Stimulated activated CD4-positive, alpha-beta T cell treated with anti-CD3 and anti-CD28 coated beads, TNF-alpha, amount 100 ng/mL, for 24 hours (primary cell): ENCODE measurements around the gene HIC1.

Source experiments
- DNase-seq, 3 experiments: peaks; one replicate each; pipeline ENCODE4 v3.0.0-alpha.2; 2020; ENCODE audit warnings: low read depth in 3 of 3

The HIC1 gene

GRCh38 chr17:2047590-2047989 is 7.3 kb upstream of the HIC1 start:
- no peak for DNase-seq

- no peak for DNase-seq
Observed at GRCh38 chr17:2048805-2049204, 6.1 kb upstream of the HIC1 start.

GRCh38 chr17:2049333-2050299 is 5.3 kb upstream of the HIC1 start:
- DNase-seq: peak; percentile 78 to 85 (median 81)

- peak in 1 of 3 experiments; percentile 71 for DNase-seq
Observed at GRCh38 chr17:2050300-2051060, 4.4 kb upstream of the HIC1 start.

GRCh38 chr17:2051061-2051932 is 3.6 kb upstream of the HIC1 start:
- DNase-seq: no peak

GRCh38 chr17:2051933-2052559 is 2.9 kb upstream of the HIC1 start:
- DNase-seq: no peak

GRCh38 chr17:2053380-2054261 is 1.3 kb upstream of the HIC1 start:
- peak in 2 of 3 experiments; percentile 56 to 79 for DNase-seq

- DNase-seq: no peak
Observed at GRCh38 chr17:2054262-2054511, 716 bp upstream of the HIC1 start.

GRCh38 chr17:2055292-2056205 is 646 bp downstream of the HIC1 start:
- DNase-seq: peak in 1 of 3 experiments; percentile 50

- peak in 1 of 3 experiments; percentile 47 for DNase-seq
Observed at GRCh38 chr17:2056206-2057174, 1.6 kb downstream of the HIC1 start.

GRCh38 chr17:2057175-2057759 is 2.4 kb downstream of the HIC1 start:
- DNase-seq: no peak

GRCh38 chr17:2057760-2058585 is 3.1 kb downstream of the HIC1 start:
- DNase-seq: no peak

GRCh38 chr17:2058586-2059546 is 4.0 kb downstream of the HIC1 start:
- peak in 1 of 3 experiments; percentile 72 for DNase-seq

- DNase-seq: no peak
Observed at GRCh38 chr17:2059547-2060384, 4.9 kb downstream of the HIC1 start.

GRCh38 chr17:2060385-2060658 is 5.4 kb downstream of the HIC1 start:
- DNase-seq: no peak
